ENCODE data around the gene SLC15A3. TPM values are rescaled to one million over a fixed set of nuclear protein-coding genes. Genes with fewer than 3 reads are reported as not detected.

Gene SLC15A3
- polyA plus RNA-seq, 1 of the 3 experiments (the other 2 are of a cell fraction) = not detected

GRCh38 chr11:60912223-60912850 lies 39.6 kb downstream of the SLC15A3 start:
- H3K4me3 ChIP-seq (ENCODE audit: low read depth in 2 of 2, low read length in 1 of 2) = no peak overlapping the region
- CTCF ChIA-PET = interaction anchor here (0.7 to 2.5 kb wide), 4 partner anchors 13 to 217 kb away, joined by 3 to 25 read pairs (median 5); no protein-coding TSS in a partner anchor
- no peaks in the 10 kb centered on the region for H3K9me3 ChIP-seq
- no peak overlapping the region for H3K9ac ChIP-seq
- no peaks in the 10 kb centered on the region for H3F3A ChIP-seq (replicated peaks; ENCODE audit: insufficient read depth)
- POLR2A ChIA-PET = no interaction called here
- H3K9me2 ChIP-seq = no peaks in the 10 kb centered on the region
- no peak for TF ChIP-seq POLR2AphosphoS5 (IDR thresholded peaks at IDR 0.05; ENCODE audit: low read depth, low read length)
- TF ChIP-seq TCF12 (IDR thresholded peaks at IDR 0.05) = no peak
- TF ChIP-seq FOXM1 (IDR thresholded peaks at IDR 0.05; ENCODE audit: low read depth) = no peak
- no peak for TF ChIP-seq GABPA (IDR thresholded peaks at IDR 0.05; ENCODE audit: low read depth)
- no peak overlapping the region for H3K4me2 ChIP-seq
- H4K20me1 ChIP-seq (ENCODE audit: insufficient read depth) = no peaks in the 10 kb centered on the region; the same call in 1 of the 2 replicates
- H3K27me3 ChIP-seq (ENCODE audit: insufficient read depth) = no peaks in the 10 kb centered on the region; the same call in 1 of the 2 replicates
- H3K36me3 ChIP-seq (replicated peaks in 1 of 2; ENCODE audit: control insufficient read depth in 1 of 2, insufficient read depth in 2 of 2, low read length in 1 of 2) = no peaks in the 10 kb centered on the region
- H3K79me2 ChIP-seq (ENCODE audit: insufficient read depth) = peaks cover 21% of the 10 kb centered on the region; the same call in 1 of the 2 replicates
- 89% methylated on average over 11 of the region's 12 CpGs for WGBS (ENCODE audit: low lambda C conversion rate)
- H2AFZ ChIP-seq (ENCODE audit: low read depth) = no peak overlapping the region
- DNase-seq = no peak
- no peak overlapping the region for H3K27ac ChIP-seq (ENCODE audit: low read depth in 2 of 2, low read length in 1 of 2)
- peaks cover 7 to 20% of the 10 kb centered on the region in 2 experiments; a peak in 1 of 4 replicates for H3K4me1 ChIP-seq (ENCODE audit: control insufficient read depth in 1 of 2, insufficient read depth in 2 of 2, low read depth in 1 of 2, low read length in 1 of 2)

- Histone ChIP-seq H3F3A (replicated peaks; ENCODE audit: insufficient read depth) (no peaks in the 10 kb centered on the region), H3K27me3 (ENCODE audit: insufficient read depth) (no peaks in the 10 kb centered on the region; the same call in 1 of the 2 replicates), H3K9me3 (no peaks in the 10 kb centered on the region), H4K20me1 (ENCODE audit: insufficient read depth) (no peaks in the 10 kb centered on the region; the same call in 1 of the 2 replicates), H3K9ac (no peak overlapping the region), H2AFZ (ENCODE audit: low read depth) (no peak overlapping the region), H3K27ac (ENCODE audit: low read depth in 2 of 2, low read length in 1 of 2) (no peak overlapping the region), H3K79me2 (ENCODE audit: insufficient read depth) (peaks cover 11% of the 10 kb centered on the region), H3K9me2 (no peaks in the 10 kb centered on the region), H3K4me3 (ENCODE audit: low read depth in 2 of 2, low read length in 1 of 2) (no peak overlapping the region), H3K36me3 (replicated peaks in 1 of 2; ENCODE audit: control insufficient read depth in 1 of 2, insufficient read depth in 2 of 2, low read length in 1 of 2) (no peaks in the 10 kb centered on the region), H3K4me2 (no peak overlapping the region), H3K4me1 (ENCODE audit: control insufficient read depth in 1 of 2, insufficient read depth in 2 of 2, low read depth in 1 of 2, low read length in 1 of 2) (peaks cover 6 to 17% of the 10 kb centered on the region in 2 experiments; a peak in 1 of 4 replicates)
- ChIA-PET CTCF (interaction anchor here (0.8 kb wide), 1 partner anchor 13 kb away, joined by 3 read pairs; the partner anchor contains the start of gene TMEM132A), POLR2A (no interaction called here)
- 27% methylated on average over 5 of the region's 5 CpGs for WGBS (ENCODE audit: low lambda C conversion rate)
- DNase-seq = no peak
- TF ChIP-seq PBX3 (IDR thresholded peaks at IDR 0.05) (no peak), REST (IDR thresholded peaks at IDR 0.05; ENCODE audit: low read depth, low read length) (no peak), NRF1 (IDR thresholded peaks at IDR 0.05; ENCODE audit: low read depth, low read length) (no peak)
Observed at GRCh38 chr11:60910711-60911380, 41.1 kb downstream of the SLC15A3 start.

All from SK-N-SH (cell line).